Right forelimb (tissue), 1 donor: ENCODE data around the gene TMEM131.
A peak's percentile ranks its signal among the peaks of the same experiment; 100 is the strongest.
"Not testable (repeated sequence)": the region's sequence is repeated elsewhere in the genome, so short reads cannot be mapped to it uniquely, and the experiment has no call there.

Experiments used
- DNase-seq: peaks from one replicate; pipeline ENCODE4 v3.0.0-alpha.2; 2018

The TMEM131 gene

GRCh38 chr2:97910403-97911205, 85.1 kb downstream of the TMEM131 start:
- no peak for DNase-seq

- no peak for DNase-seq
These were observed 87.5 kb downstream of the TMEM131 start for GRCh38 chr2:97908208-97908676.

- DNase-seq, result no peak
These were observed 88.2 kb downstream of the TMEM131 start for GRCh38 chr2:97907369-97908100.

GRCh38 chr2:97906307-97906706, 89.4 kb downstream of the TMEM131 start:
- DNase-seq, result no peak

GRCh38 chr2:97905294-97905693, 90.5 kb downstream of the TMEM131 start:
- DNase-seq, result no peak

GRCh38 chr2:97901862-97902261, 93.9 kb downstream of the TMEM131 start:
- no peak for DNase-seq

GRCh38 chr2:97900806-97901205, 94.9 kb downstream of the TMEM131 start:
- DNase-seq, result no peak

GRCh38 chr2:97893042-97893441, 102.7 kb downstream of the TMEM131 start:
- not testable (repeated sequence) for DNase-seq

GRCh38 chr2:97891611-97892010, 104.1 kb downstream of the TMEM131 start:
- DNase-seq, result no peak

- DNase-seq, result no peak
These were observed 106.6 kb downstream of the TMEM131 start for GRCh38 chr2:97889156-97889555.

- DNase-seq, result no peak
These were observed 109.9 kb downstream of the TMEM131 start for GRCh38 chr2:97885841-97886240.

- no peak for DNase-seq
These were observed 115.4 kb downstream of the TMEM131 start for GRCh38 chr2:97880334-97880733.

GRCh38 chr2:97878865-97879264, 116.9 kb downstream of the TMEM131 start:
- no peak for DNase-seq

GRCh38 chr2:97878317-97878716, 117.4 kb downstream of the TMEM131 start:
- DNase-seq, result not testable (repeated sequence)

- no peak for DNase-seq
These were observed 124.5 kb downstream of the TMEM131 start for GRCh38 chr2:97871096-97871780.

GRCh38 chr2:97870396-97870843, 125.3 kb downstream of the TMEM131 start:
- peak; percentile 54 for DNase-seq

GRCh38 chr2:97869722-97870346, 125.9 kb downstream of the TMEM131 start:
- DNase-seq, result no peak

GRCh38 chr2:97868986-97869721, 126.6 kb downstream of the TMEM131 start:
- DNase-seq, result peak; percentile 44

GRCh38 chr2:97863829-97864228, 131.9 kb downstream of the TMEM131 start:
- no peak for DNase-seq

- DNase-seq, result no peak
These were observed 134.6 kb downstream of the TMEM131 start for GRCh38 chr2:97861177-97861576.

- DNase-seq, result no peak
These were observed 137.3 kb downstream of the TMEM131 start for GRCh38 chr2:97858442-97858841.

- DNase-seq, result no peak
These were observed 138.2 kb downstream of the TMEM131 start for GRCh38 chr2:97857553-97857952.
